ENCODE data around the gene GHR. TPM values are rescaled to one million over a fixed set of nuclear protein-coding genes. Genes with fewer than 3 reads are reported as not detected.

The GHR gene
- polyA plus RNA-seq, 1 donor (not counting 4 experiments of a cell fraction or from before 2014, with no cell fraction given), result 1.8 TPM

GRCh38 chr5:42629284-42629683 is 206.0 kb downstream of the GHR start:
- no peaks in the 10 kb centered on the region for H3K36me3 ChIP-seq (ENCODE audit: control insufficient read depth in 2 of 2, extremely low read depth in 1 of 2, insufficient read depth in 2 of 2, low read length in 2 of 2)
- dilution Hi-C loops (cut with MboI; ENCODE audit: extremely low pct_ligation_motif_present, low sequenced_read_pairs), result no loop called here

GRCh38 chr5:42631241-42631640 is 208.0 kb downstream of the GHR start:
- Histone ChIP-seq H3K9ac (ENCODE audit: control insufficient read depth, extremely low read depth, insufficient read depth, low read length) (no peak overlapping the region), H4K20me1 (ENCODE audit: control insufficient read depth, extremely low read depth, insufficient read depth, low read length) (no peaks in the 10 kb centered on the region), H3K9me3 (ENCODE audit: control insufficient read depth, low read depth, low read length) (no peaks in the 10 kb centered on the region), H3K79me2 (ENCODE audit: control insufficient read depth, insufficient read depth, low read length) (no peaks in the 10 kb centered on the region), H3K4me1 (ENCODE audit: control insufficient read depth, extremely low read depth, insufficient read depth, low read length) (no peaks in the 10 kb centered on the region), H3K4me3 (ENCODE audit: control insufficient read depth in 2 of 3, extremely low read depth in 1 of 3, insufficient read depth in 2 of 3, low read depth in 1 of 3, low read length in 3 of 3) (no peak overlapping the region), H2AFZ (ENCODE audit: control insufficient read depth, low read length) (no peak overlapping the region), H3K36me3 (ENCODE audit: control insufficient read depth in 2 of 2, extremely low read depth in 1 of 2, insufficient read depth in 2 of 2, low read length in 2 of 2) (no peaks in the 10 kb centered on the region), H3K4me2 (ENCODE audit: control insufficient read depth, extremely low read depth, insufficient read depth, low read depth, low read length) (no peak overlapping the region), H3K9me1 (ENCODE audit: control insufficient read depth, extremely low read depth, insufficient read depth, low read length) (no peaks in the 10 kb centered on the region), H3K27me3 (ENCODE audit: control insufficient read depth, extremely low read depth, insufficient read depth, low read length) (no peaks in the 10 kb centered on the region), H3K27ac (ENCODE audit: control insufficient read depth, insufficient read depth, low read length) (no peak overlapping the region)
- DNase-seq (ENCODE audit: low read depth, low spot score) (no peak), FAIRE-seq (no peak)
- dilution Hi-C loops (cut with MboI; ENCODE audit: extremely low pct_ligation_motif_present, low sequenced_read_pairs), result no loop called here
- TF ChIP-seq EZH2 (IDR thresholded peaks at IDR 0.05; ENCODE audit: low read length) (no peak), CTCF (optimal IDR thresholded peaks at IDR 0.05 in 1 of 3, IDR thresholded peaks at IDR 0.05 in 1 of 3, conservative IDR thresholded peaks at IDR 0.05 in 1 of 3; ENCODE audit: extremely low read depth in 1 of 3, insufficient read depth in 2 of 3, low read length in 3 of 3) (no peak)

More at GRCh38 chr5:42629284-42629683, 206.0 kb downstream of the GHR start:
- no peaks in the 10 kb centered on the region for H4K20me1 ChIP-seq (ENCODE audit: control insufficient read depth, extremely low read depth, insufficient read depth, low read length)
- no peaks in the 10 kb centered on the region for H3K9me3 ChIP-seq (ENCODE audit: control insufficient read depth, low read depth, low read length)
- no peak overlapping the region for H3K27ac ChIP-seq (ENCODE audit: control insufficient read depth, insufficient read depth, low read length)
- DNase-seq (ENCODE audit: low read depth, low spot score) (no peak), FAIRE-seq (no peak)
- no peak overlapping the region for H2AFZ ChIP-seq (ENCODE audit: control insufficient read depth, low read length)
- no peaks in the 10 kb centered on the region for H3K79me2 ChIP-seq (ENCODE audit: control insufficient read depth, insufficient read depth, low read length)
- no peak overlapping the region for H3K4me3 ChIP-seq (ENCODE audit: control insufficient read depth in 2 of 3, extremely low read depth in 1 of 3, insufficient read depth in 2 of 3, low read depth in 1 of 3, low read length in 3 of 3)
- no peak overlapping the region for H3K4me2 ChIP-seq (ENCODE audit: control insufficient read depth, extremely low read depth, insufficient read depth, low read depth, low read length)
- TF ChIP-seq EZH2 (IDR thresholded peaks at IDR 0.05; ENCODE audit: low read length), result no peak
- no peak for TF ChIP-seq CTCF (optimal IDR thresholded peaks at IDR 0.05 in 1 of 3, IDR thresholded peaks at IDR 0.05 in 1 of 3, conservative IDR thresholded peaks at IDR 0.05 in 1 of 3; ENCODE audit: extremely low read depth in 1 of 3, insufficient read depth in 2 of 3, low read length in 3 of 3)
- H3K9me1 ChIP-seq (ENCODE audit: control insufficient read depth, extremely low read depth, insufficient read depth, low read length), result no peaks in the 10 kb centered on the region
- H3K4me1 ChIP-seq (ENCODE audit: control insufficient read depth, extremely low read depth, insufficient read depth, low read length), result no peaks in the 10 kb centered on the region
- no peak overlapping the region for H3K9ac ChIP-seq (ENCODE audit: control insufficient read depth, extremely low read depth, insufficient read depth, low read length)
- no peaks in the 10 kb centered on the region for H3K27me3 ChIP-seq (ENCODE audit: control insufficient read depth, extremely low read depth, insufficient read depth, low read length)
